H7 (cell line): ENCODE measurements around the gene PPARG. TPM values are rescaled to one million over a fixed set of nuclear protein-coding genes. Genes with fewer than 3 reads are reported as not detected.
"Not testable (repeated sequence)": the region's sequence is repeated elsewhere in the genome, so short reads cannot be mapped to it uniquely, and the experiment has no call there.

Source experiments
- DNase-seq: peaks from one replicate; pipeline ENCODE4 v3.0.0; 2012
- H3K27me3 ChIP-seq: 2 replicates; pipeline ENCODE4 v1.6.0; 2011; ENCODE audit warnings: mild to moderate bottlenecking, low read length; ENCODE audit not compliant: control insufficient read depth, insufficient read depth
- H3K36me3 ChIP-seq: replicated peaks from 2 replicates; pipeline ENCODE4 v1.5.1; 2011; ENCODE audit warnings: low read length; ENCODE audit not compliant: control insufficient read depth, insufficient read depth
- H3K4me3 ChIP-seq: 2 replicates; pipeline ENCODE4 v1.5.1; 2011; ENCODE audit warnings: low read depth, mild to moderate bottlenecking, control low read depth, low read length, moderate library complexity; ENCODE audit not compliant: insufficient read depth
- total RNA-seq: library from RNA; depleted of rRNA; stranded (reverse); fragments of >200 nt; shearing (Covaris generic); gene quantifications from 2 replicates; pipeline ENCODE4 v1.2.3, GENCODE V29; 2014; rRNA removed

Gene PPARG
- total RNA-seq = 0.62 and 1.6 TPM in 2 replicates

GRCh38 chr3:12288182-12289129 is at the start of gene PPARG:
Gene PPARG, plus strand, starts transcription at chr3:12289070. Its CDS starts 90,642 bp downstream, at chr3:12379712.
- peak; percentile 72 for DNase-seq
- Histone ChIP-seq H3K36me3 (no peaks in the 10 kb centered on the region), H3K4me3 (peak within 1 kb of the TSS; percentile 61), H3K27me3 (peaks cover 54% of the 10 kb centered on the region)

GRCh38 chr3:12239301-12239700 is 49.6 kb upstream of the PPARG start:
- Histone ChIP-seq H3K36me3 (no peaks in the 10 kb centered on the region), H3K27me3 (no peaks in the 10 kb centered on the region), H3K4me3 (no peak overlapping the region)
- DNase-seq = no peak

- Histone ChIP-seq H3K36me3 (no peaks in the 10 kb centered on the region), H3K27me3 (no peaks in the 10 kb centered on the region), H3K4me3 (no peak overlapping the region)
- no peak for DNase-seq
Observed at GRCh38 chr3:12242772-12243171, 46.1 kb upstream of the PPARG start.

GRCh38 chr3:12246497-12247163 is 42.2 kb upstream of the PPARG start:
- H3K4me3 ChIP-seq = no peak overlapping the region
- H3K27me3 ChIP-seq = no peaks in the 10 kb centered on the region
- no peak for DNase-seq
- no peaks in the 10 kb centered on the region for H3K36me3 ChIP-seq

GRCh38 chr3:12247411-12247810 is 41.5 kb upstream of the PPARG start:
- no peaks in the 10 kb centered on the region for H3K27me3 ChIP-seq
- no peaks in the 10 kb centered on the region for H3K36me3 ChIP-seq
- DNase-seq = no peak
- no peak overlapping the region for H3K4me3 ChIP-seq

- no peak for DNase-seq
- no peaks in the 10 kb centered on the region for H3K27me3 ChIP-seq
- H3K36me3 ChIP-seq = no peaks in the 10 kb centered on the region
- no peak overlapping the region for H3K4me3 ChIP-seq
Observed at GRCh38 chr3:12249519-12249918, 39.4 kb upstream of the PPARG start.

- Histone ChIP-seq H3K36me3 (no peaks in the 10 kb centered on the region), H3K27me3 (no peaks in the 10 kb centered on the region), H3K4me3 (no peak overlapping the region)
- DNase-seq = no peak
Observed at GRCh38 chr3:12252889-12253288, 36.0 kb upstream of the PPARG start.

GRCh38 chr3:12253516-12254343 is 35.1 kb upstream of the PPARG start:
- no peaks in the 10 kb centered on the region for H3K27me3 ChIP-seq
- H3K4me3 ChIP-seq = no peak overlapping the region
- no peak for DNase-seq
- H3K36me3 ChIP-seq = no peaks in the 10 kb centered on the region

GRCh38 chr3:12255393-12255792 is 33.5 kb upstream of the PPARG start:
- no peaks in the 10 kb centered on the region for H3K36me3 ChIP-seq
- DNase-seq = no peak
- no peaks in the 10 kb centered on the region for H3K27me3 ChIP-seq
- no peak overlapping the region for H3K4me3 ChIP-seq

- Histone ChIP-seq H3K4me3 (no peak overlapping the region), H3K27me3 (no peaks in the 10 kb centered on the region), H3K36me3 (no peaks in the 10 kb centered on the region)
- no peak for DNase-seq
Observed at GRCh38 chr3:12258911-12259310, 30.0 kb upstream of the PPARG start.

- DNase-seq, H3K36me3 ChIP-seq, H3K4me3 ChIP-seq, H3K27me3 ChIP-seq: not testable (repeated sequence)
Observed at GRCh38 chr3:12262173-12262572, 26.7 kb upstream of the PPARG start.

GRCh38 chr3:12265508-12265907 is 23.4 kb upstream of the PPARG start:
- Histone ChIP-seq H3K36me3 (no peaks in the 10 kb centered on the region), H3K27me3 (no peaks in the 10 kb centered on the region), H3K4me3 (no peak overlapping the region)
- no peak for DNase-seq

- DNase-seq = no peak
- H3K27me3 ChIP-seq = no peaks in the 10 kb centered on the region
- no peaks in the 10 kb centered on the region for H3K36me3 ChIP-seq
- no peak overlapping the region for H3K4me3 ChIP-seq
Observed at GRCh38 chr3:12266038-12266437, 22.8 kb upstream of the PPARG start.

- Histone ChIP-seq H3K27me3 (no peaks in the 10 kb centered on the region), H3K36me3 (no peaks in the 10 kb centered on the region), H3K4me3 (no peak overlapping the region)
- DNase-seq = no peak
Observed at GRCh38 chr3:12267376-12268030, 21.4 kb upstream of the PPARG start.
